KMS-11 (cell line): ENCODE measurements around the gene PRR20G.

ENCODE experiments used
- H2AFZ ChIP-seq: fragments of 200-600 bp; sonication (generic); 2 replicates; pipeline ENCODE4 v1.6.1; 2016; ENCODE audit warnings: antibody characterized with exemption, mixed run types, low read depth
- H3K27ac ChIP-seq: fragments of 200-600 bp; sonication (generic); 2 replicates; pipeline ENCODE4 v1.6.1; 2016; ENCODE audit warnings: mild to moderate bottlenecking, mixed run types
- H3K27me3 ChIP-seq: fragments of 200-600 bp; sonication (generic); 2 replicates; pipeline ENCODE4 v1.6.1; 2017; ENCODE audit warnings: mild to moderate bottlenecking, low read depth, mixed run types, moderate library complexity; ENCODE audit not compliant: insufficient read depth
- H3K36me3 ChIP-seq: fragments of 200-600 bp; sonication (generic); 2 replicates; pipeline ENCODE4 v1.6.1; 2017; ENCODE audit warnings: mild to moderate bottlenecking, mixed run types; ENCODE audit not compliant: insufficient read depth
- H3K4me1 ChIP-seq: fragments of 200-600 bp; sonication (generic); 2 replicates; pipeline ENCODE4 v1.6.1; 2016; ENCODE audit warnings: mild to moderate bottlenecking, low read depth, mixed run types; ENCODE audit not compliant: poor library complexity, severe bottlenecking
- H3K4me2 ChIP-seq: fragments of 200-600 bp; sonication (generic); 2 replicates; pipeline ENCODE4 v1.7.0; 2016; ENCODE audit warnings: mild to moderate bottlenecking, mixed run types
- H3K4me3 ChIP-seq: fragments of 200-600 bp; sonication (generic); IDR thresholded peaks from 2 replicates; pipeline ENCODE4 v1.6.1; 2017; ENCODE audit warnings: low read depth, low read length, mixed read lengths; ENCODE audit not compliant: insufficient read depth
- H3K79me2 ChIP-seq: fragments of 200-600 bp; sonication (generic); 2 replicates; pipeline ENCODE4 v1.6.1; 2016; ENCODE audit warnings: low read depth, mixed run types; ENCODE audit not compliant: insufficient read depth
- H3K9ac ChIP-seq: fragments of 200-600 bp; sonication (generic); 2 replicates; pipeline ENCODE4 v1.6.1; 2016; ENCODE audit warnings: mild to moderate bottlenecking, mixed run types
- H4K20me1 ChIP-seq: fragments of 200-600 bp; sonication (generic); 2 replicates; pipeline ENCODE4 v1.6.1; 2016; ENCODE audit warnings: mild to moderate bottlenecking, mixed run types; ENCODE audit not compliant: insufficient read depth
- CTCF ChIP-seq: fragments of 200-600 bp; sonication (generic); conservative IDR thresholded peaks from 2 replicates; pipeline ENCODE4 v1.6.1; 2017; ENCODE audit warnings: low read depth, mild to moderate bottlenecking, antibody characterized with exemption, low read length, moderate library complexity, mixed read lengths

Gene PRR20G

GRCh38 chr3:127291114-127291513, 3.3 kb upstream of the PRR20G start:
- Histone ChIP-seq H3K4me1 (no peaks in the 10 kb centered on the region), H4K20me1 (no peaks in the 10 kb centered on the region), H3K9ac (no peak overlapping the region), H2AFZ (no peak overlapping the region), H3K27ac (no peak overlapping the region), H3K4me2 (no peak overlapping the region), H3K4me3 (no peak overlapping the region), H3K27me3 (no peaks in the 10 kb centered on the region), H3K79me2 (no peaks in the 10 kb centered on the region), H3K36me3 (no peaks in the 10 kb centered on the region)
- no peak for TF ChIP-seq CTCF

GRCh38 chr3:127289706-127290575, 2.1 kb upstream of the PRR20G start:
- Histone ChIP-seq H3K27ac (no peak overlapping the region), H3K4me1 (no peaks in the 10 kb centered on the region), H3K4me2 (no peak overlapping the region), H3K27me3 (no peaks in the 10 kb centered on the region), H2AFZ (no peak overlapping the region), H3K9ac (no peak overlapping the region), H3K4me3 (no peak overlapping the region), H4K20me1 (no peaks in the 10 kb centered on the region), H3K79me2 (no peaks in the 10 kb centered on the region), H3K36me3 (no peaks in the 10 kb centered on the region)
- TF ChIP-seq CTCF, result no peak

- H3K9ac ChIP-seq, result no peak overlapping the region
- H2AFZ ChIP-seq, result no peak overlapping the region
- no peaks in the 10 kb centered on the region for H3K4me1 ChIP-seq
- no peak overlapping the region for H3K4me2 ChIP-seq
- no peak for TF ChIP-seq CTCF
- no peaks in the 10 kb centered on the region for H3K79me2 ChIP-seq
- no peaks in the 10 kb centered on the region for H4K20me1 ChIP-seq
- no peak overlapping the region for H3K4me3 ChIP-seq
- no peaks in the 10 kb centered on the region for H3K27me3 ChIP-seq
- no peaks in the 10 kb centered on the region for H3K36me3 ChIP-seq
- no peak overlapping the region for H3K27ac ChIP-seq
These were observed 1.3 kb upstream of the PRR20G start for GRCh38 chr3:127288921-127289705.

- H3K4me1 ChIP-seq, result no peaks in the 10 kb centered on the region
- H3K4me3 ChIP-seq, result no peak overlapping the region
- H3K36me3 ChIP-seq, result no peaks in the 10 kb centered on the region
- H3K4me2 ChIP-seq, result no peak overlapping the region
- H4K20me1 ChIP-seq, result no peaks in the 10 kb centered on the region
- no peaks in the 10 kb centered on the region for H3K27me3 ChIP-seq
- H3K79me2 ChIP-seq, result no peaks in the 10 kb centered on the region
- H2AFZ ChIP-seq, result no peak overlapping the region
- TF ChIP-seq CTCF, result no peak
- no peak overlapping the region for H3K9ac ChIP-seq
- no peak overlapping the region for H3K27ac ChIP-seq
These were observed 497 bp upstream of the PRR20G start for GRCh38 chr3:127288343-127288742.
